Liver (tissue), 9 donors: ENCODE measurements around the gene CSNK1G1. TPM values are rescaled to one million over a fixed set of nuclear protein-coding genes. Genes with fewer than 3 reads are reported as not detected.

ENCODE experiments used
- DNase-seq: peaks from one replicate; pipeline ENCODE4 v3.0.0-alpha.2; 2017; ENCODE audit warnings: low spot score
- H3K27ac ChIP-seq, 2 donors: one replicate each; pipeline ENCODE4 v1.7.0; 2013; ENCODE audit warnings: inconsistent platforms in 2 of 2, low read length in 2 of 2, control low read depth in 1 of 2, low read depth in 1 of 2, mild to moderate bottlenecking in 1 of 2
- H3K27me3 ChIP-seq, 4 donors: one replicate each; pipeline versions ENCODE4 v1.6.1 to v1.7.0; 2013; ENCODE audit warnings: low read length in 3 of 4, inconsistent platforms in 1 of 4, mild to moderate bottlenecking in 1 of 4, moderate library complexity in 1 of 4; ENCODE audit not compliant: control insufficient read depth in 4 of 4, insufficient read depth in 4 of 4
- H3K36me3 ChIP-seq, 4 donors: one replicate each; pipeline versions ENCODE4 v1.6.1 to v1.7.0; 2013; ENCODE audit warnings: low read length in 3 of 4, mild to moderate bottlenecking in 3 of 4, low read depth in 1 of 4, moderate library complexity in 1 of 4; ENCODE audit not compliant: control insufficient read depth in 4 of 4, insufficient read depth in 3 of 4
- H3K4me1 ChIP-seq, 4 donors: one replicate each; pipeline versions ENCODE4 v1.6.1 to v1.7.0; 2013; ENCODE audit warnings: low read length in 3 of 4, mild to moderate bottlenecking in 3 of 4, moderate library complexity in 1 of 4; ENCODE audit not compliant: control insufficient read depth in 4 of 4, insufficient read depth in 4 of 4
- H3K4me3 ChIP-seq, 3 donors: one replicate each; pipeline versions ENCODE4 v1.6.1 to v1.7.0; 2013; ENCODE audit warnings: low read length in 3 of 3, control low read depth in 1 of 3, low read depth in 1 of 3, mild to moderate bottlenecking in 1 of 3
- H3K9ac ChIP-seq, 2 donors: one replicate each; pipeline ENCODE4 v1.7.0; 2013; ENCODE audit warnings: low read length in 2 of 2, mild to moderate bottlenecking in 2 of 2, moderate library complexity in 2 of 2, control low read depth in 1 of 2, low read depth in 1 of 2
- H3K9me3 ChIP-seq, 4 donors: one replicate each; pipeline versions ENCODE4 v1.6.1 to v1.7.0; 2013; ENCODE audit warnings: low read length in 3 of 4; ENCODE audit not compliant: control insufficient read depth in 4 of 4
- EGR1 ChIP-seq, 2 donors: IDR thresholded peaks; 2 replicates each; pipeline ENCODE4 v1.6.1; 2016 to 2018; ENCODE audit warnings: antibody characterized with exemption in 2 of 2, low read depth in 2 of 2
- FOXA1 ChIP-seq: IDR thresholded peaks from 2 replicates; pipeline ENCODE4 v1.6.1; 2016; ENCODE audit warnings: antibody characterized with exemption
- FOXA2 ChIP-seq: IDR thresholded peaks from 2 replicates; pipeline ENCODE4 v1.6.1; 2016; ENCODE audit warnings: antibody characterized with exemption
- GABPA ChIP-seq, 2 donors: IDR thresholded peaks in 1 of 2; conservative IDR thresholded peaks in 1 of 2; 2 replicates each; pipeline ENCODE4 v1.6.1; 2016; ENCODE audit warnings: antibody characterized with exemption in 2 of 2, mild to moderate bottlenecking in 1 of 2, moderate library complexity in 1 of 2
- HNF4A ChIP-seq, 2 donors: conservative IDR thresholded peaks; 2 replicates each; pipeline ENCODE4 v1.6.1; 2016; ENCODE audit warnings: antibody characterized with exemption in 2 of 2, mild to moderate bottlenecking in 2 of 2
- HNF4G ChIP-seq: IDR thresholded peaks from 2 replicates; pipeline ENCODE4 v1.6.1; 2016; ENCODE audit warnings: antibody characterized with exemption
- JUND ChIP-seq, 2 donors: IDR thresholded peaks; 2 replicates each; pipeline ENCODE4 v1.6.1; 2016; ENCODE audit warnings: antibody characterized with exemption in 2 of 2
- NR2F2 ChIP-seq: IDR thresholded peaks from 2 replicates; pipeline ENCODE4 v1.6.1; 2016; ENCODE audit warnings: antibody characterized with exemption
- RAD21 ChIP-seq, 2 donors: IDR thresholded peaks; 2 replicates each; pipeline ENCODE4 v1.6.1; 2016; ENCODE audit warnings: antibody characterized with exemption in 2 of 2, mild to moderate bottlenecking in 2 of 2
- RXRA ChIP-seq, 2 donors: IDR thresholded peaks; 2 replicates each; pipeline ENCODE4 v1.6.1; 2017 to 2018; ENCODE audit warnings: antibody characterized with exemption in 2 of 2, mild to moderate bottlenecking in 1 of 2
- SP1 ChIP-seq: IDR thresholded peaks from 2 replicates; pipeline ENCODE4 v1.6.1; 2018; ENCODE audit warnings: antibody characterized with exemption, mild to moderate bottlenecking
- TAF1 ChIP-seq: conservative IDR thresholded peaks from 2 replicates; pipeline ENCODE4 v1.6.1; 2016; ENCODE audit warnings: antibody characterized with exemption, mild to moderate bottlenecking
- YY1 ChIP-seq: IDR thresholded peaks from 2 replicates; pipeline ENCODE4 v1.6.1; 2016; ENCODE audit warnings: antibody characterized with exemption, mild to moderate bottlenecking
- WGBS: extraction: QIAGEN DNeasy Blood & Tissue Kit; methylation state at CpG from one replicate; pipeline ENCODE4 v1.1.7; 2013; 5-methylcytosine and 5-hydroxymethylcytosine counted together
- polyA plus RNA-seq, 2 donors: library from polyadenylated mRNA; stranded (reverse) in 1 of 2; unstranded in 1 of 2; fragments of 200-250 nt in 1 of 2; fragments of >200 nt in 1 of 2; fragmentation: Nextera tagmentation in 1 of 2; extraction: Ambion mirVana in 1 of 2; gene quantifications; one replicate each; pipeline versions ENCODE4 v1.2.1 to v1.2.3, GENCODE V29; 2013 to 2015
- total RNA-seq, 2 donors: library from RNA; depleted of rRNA; stranded (reverse); fragments of >200 nt; gene quantifications; one replicate each; pipeline ENCODE4 v1.2.3, GENCODE V29; 2014
- TF ChIP-seq, protein P1 (sequence below): IDR thresholded peaks from 2 replicates; pipeline ENCODE4 v1.6.1; 2016; ENCODE audit warnings: antibody characterized with exemption
- TF ChIP-seq, protein P2 (sequence below): fragments of 150-350 bp; IDR thresholded peaks from 2 replicates; pipeline ENCODE4 v1.5.1; 2017; ENCODE audit warnings: improper control_type of control experiment, low read depth, low read length; ENCODE audit not compliant: missing input control
- TF ChIP-seq, protein P3 (sequence below): IDR thresholded peaks from 2 replicates; pipeline ENCODE4 v1.6.1; 2016; ENCODE audit warnings: antibody characterized with exemption
- TF ChIP-seq, protein P4 (sequence below): IDR thresholded peaks from 2 replicates; pipeline ENCODE4 v1.6.1; 2016; ENCODE audit warnings: antibody characterized with exemption, mild to moderate bottlenecking
- TF ChIP-seq, protein P5 (sequence below): IDR thresholded peaks from 2 replicates; pipeline ENCODE4 v1.6.1; 2016; ENCODE audit warnings: antibody characterized with exemption
- donor health status: healthy.
- donor health status: healthy.
- donor health status: healthy.
- donor health status: healthy.
- donor health status: healthy.

CSNK1G1 gene
- total and polyA plus RNA-seq, 4 donors = 1.7 to 9.1 (median 5.8) TPM

DNA sequence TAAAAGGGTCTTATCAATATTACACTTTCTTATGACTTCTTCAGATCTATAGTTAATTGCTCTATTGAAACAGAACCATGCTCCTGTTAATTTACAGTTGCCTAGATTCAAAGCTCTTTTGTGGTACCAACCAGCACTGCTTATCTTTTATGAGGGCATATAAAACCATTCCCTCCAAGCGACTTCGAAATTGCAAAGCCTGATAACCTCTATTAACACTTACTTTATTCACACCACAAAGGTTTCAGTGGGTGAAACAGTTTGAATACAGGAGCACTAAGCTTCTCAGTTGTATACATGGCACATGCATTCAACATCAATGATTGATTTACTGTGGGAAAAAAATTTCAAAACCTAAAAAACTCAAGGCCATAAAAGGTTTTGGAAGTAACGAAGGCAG, 118.3 kb downstream of the CSNK1G1 start:
- no peaks in the 10 kb centered on the region for H3K4me1 ChIP-seq
- no peaks in the 10 kb centered on the region for H3K9me3 ChIP-seq
- H3K9ac ChIP-seq = no peak overlapping the region
- no peaks in the 10 kb centered on the region for H3K36me3 ChIP-seq
- no peak overlapping the region for H3K4me3 ChIP-seq
- H3K27me3 ChIP-seq = no peaks in the 10 kb centered on the region
- H3K27ac ChIP-seq = no peak overlapping the region
- no peak for TF ChIP-seq JUND (IDR thresholded peaks at IDR 0.05)
- no peak for TF ChIP-seq HNF4A (conservative IDR thresholded peaks at IDR 0.05)
- TF ChIP-seq NR2F2 = no peak
- no peak for TF ChIP-seq RXRA (IDR thresholded peaks at IDR 0.05)
- TF ChIP-seq FOXA1 = no peak
- TF ChIP-seq, protein P1, sequence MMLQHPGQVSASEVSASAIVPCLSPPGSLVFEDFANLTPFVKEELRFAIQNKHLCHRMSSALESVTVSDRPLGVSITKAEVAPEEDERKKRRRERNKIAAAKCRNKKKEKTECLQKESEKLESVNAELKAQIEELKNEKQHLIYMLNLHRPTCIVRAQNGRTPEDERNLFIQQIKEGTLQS = no peak
- TF ChIP-seq TAF1 = no peak
- TF ChIP-seq YY1 = no peak
- no peak for TF ChIP-seq FOXA2
- TF ChIP-seq, protein P2, sequence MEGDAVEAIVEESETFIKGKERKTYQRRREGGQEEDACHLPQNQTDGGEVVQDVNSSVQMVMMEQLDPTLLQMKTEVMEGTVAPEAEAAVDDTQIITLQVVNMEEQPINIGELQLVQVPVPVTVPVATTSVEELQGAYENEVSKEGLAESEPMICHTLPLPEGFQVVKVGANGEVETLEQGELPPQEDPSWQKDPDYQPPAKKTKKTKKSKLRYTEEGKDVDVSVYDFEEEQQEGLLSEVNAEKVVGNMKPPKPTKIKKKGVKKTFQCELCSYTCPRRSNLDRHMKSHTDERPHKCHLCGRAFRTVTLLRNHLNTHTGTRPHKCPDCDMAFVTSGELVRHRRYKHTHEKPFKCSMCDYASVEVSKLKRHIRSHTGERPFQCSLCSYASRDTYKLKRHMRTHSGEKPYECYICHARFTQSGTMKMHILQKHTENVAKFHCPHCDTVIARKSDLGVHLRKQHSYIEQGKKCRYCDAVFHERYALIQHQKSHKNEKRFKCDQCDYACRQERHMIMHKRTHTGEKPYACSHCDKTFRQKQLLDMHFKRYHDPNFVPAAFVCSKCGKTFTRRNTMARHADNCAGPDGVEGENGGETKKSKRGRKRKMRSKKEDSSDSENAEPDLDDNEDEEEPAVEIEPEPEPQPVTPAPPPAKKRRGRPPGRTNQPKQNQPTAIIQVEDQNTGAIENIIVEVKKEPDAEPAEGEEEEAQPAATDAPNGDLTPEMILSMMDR = no peak
- TF ChIP-seq SP1 = no peak
- TF ChIP-seq, protein P3, sequence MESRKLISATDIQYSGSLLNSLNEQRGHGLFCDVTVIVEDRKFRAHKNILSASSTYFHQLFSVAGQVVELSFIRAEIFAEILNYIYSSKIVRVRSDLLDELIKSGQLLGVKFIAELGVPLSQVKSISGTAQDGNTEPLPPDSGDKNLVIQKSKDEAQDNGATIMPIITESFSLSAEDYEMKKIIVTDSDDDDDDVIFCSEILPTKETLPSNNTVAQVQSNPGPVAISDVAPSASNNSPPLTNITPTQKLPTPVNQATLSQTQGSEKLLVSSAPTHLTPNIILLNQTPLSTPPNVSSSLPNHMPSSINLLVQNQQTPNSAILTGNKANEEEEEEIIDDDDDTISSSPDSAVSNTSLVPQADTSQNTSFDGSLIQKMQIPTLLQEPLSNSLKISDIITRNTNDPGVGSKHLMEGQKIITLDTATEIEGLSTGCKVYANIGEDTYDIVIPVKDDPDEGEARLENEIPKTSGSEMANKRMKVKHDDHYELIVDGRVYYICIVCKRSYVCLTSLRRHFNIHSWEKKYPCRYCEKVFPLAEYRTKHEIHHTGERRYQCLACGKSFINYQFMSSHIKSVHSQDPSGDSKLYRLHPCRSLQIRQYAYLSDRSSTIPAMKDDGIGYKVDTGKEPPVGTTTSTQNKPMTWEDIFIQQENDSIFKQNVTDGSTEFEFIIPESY = no peak
- no peak for TF ChIP-seq HNF4G
- TF ChIP-seq EGR1 (IDR thresholded peaks at IDR 0.05; ENCODE audit: low read depth in 2 of 2) = no peak
- TF ChIP-seq RAD21 (IDR thresholded peaks at IDR 0.05) = no peak
- TF ChIP-seq, protein P4, sequence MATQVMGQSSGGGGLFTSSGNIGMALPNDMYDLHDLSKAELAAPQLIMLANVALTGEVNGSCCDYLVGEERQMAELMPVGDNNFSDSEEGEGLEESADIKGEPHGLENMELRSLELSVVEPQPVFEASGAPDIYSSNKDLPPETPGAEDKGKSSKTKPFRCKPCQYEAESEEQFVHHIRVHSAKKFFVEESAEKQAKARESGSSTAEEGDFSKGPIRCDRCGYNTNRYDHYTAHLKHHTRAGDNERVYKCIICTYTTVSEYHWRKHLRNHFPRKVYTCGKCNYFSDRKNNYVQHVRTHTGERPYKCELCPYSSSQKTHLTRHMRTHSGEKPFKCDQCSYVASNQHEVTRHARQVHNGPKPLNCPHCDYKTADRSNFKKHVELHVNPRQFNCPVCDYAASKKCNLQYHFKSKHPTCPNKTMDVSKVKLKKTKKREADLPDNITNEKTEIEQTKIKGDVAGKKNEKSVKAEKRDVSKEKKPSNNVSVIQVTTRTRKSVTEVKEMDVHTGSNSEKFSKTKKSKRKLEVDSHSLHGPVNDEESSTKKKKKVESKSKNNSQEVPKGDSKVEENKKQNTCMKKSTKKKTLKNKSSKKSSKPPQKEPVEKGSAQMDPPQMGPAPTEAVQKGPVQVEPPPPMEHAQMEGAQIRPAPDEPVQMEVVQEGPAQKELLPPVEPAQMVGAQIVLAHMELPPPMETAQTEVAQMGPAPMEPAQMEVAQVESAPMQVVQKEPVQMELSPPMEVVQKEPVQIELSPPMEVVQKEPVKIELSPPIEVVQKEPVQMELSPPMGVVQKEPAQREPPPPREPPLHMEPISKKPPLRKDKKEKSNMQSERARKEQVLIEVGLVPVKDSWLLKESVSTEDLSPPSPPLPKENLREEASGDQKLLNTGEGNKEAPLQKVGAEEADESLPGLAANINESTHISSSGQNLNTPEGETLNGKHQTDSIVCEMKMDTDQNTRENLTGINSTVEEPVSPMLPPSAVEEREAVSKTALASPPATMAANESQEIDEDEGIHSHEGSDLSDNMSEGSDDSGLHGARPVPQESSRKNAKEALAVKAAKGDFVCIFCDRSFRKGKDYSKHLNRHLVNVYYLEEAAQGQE = no peak
- TF ChIP-seq GABPA (IDR thresholded peaks at IDR 0.05 in 1 of 2, conservative IDR thresholded peaks at IDR 0.05 in 1 of 2) = no peak
- TF ChIP-seq, protein P5, sequence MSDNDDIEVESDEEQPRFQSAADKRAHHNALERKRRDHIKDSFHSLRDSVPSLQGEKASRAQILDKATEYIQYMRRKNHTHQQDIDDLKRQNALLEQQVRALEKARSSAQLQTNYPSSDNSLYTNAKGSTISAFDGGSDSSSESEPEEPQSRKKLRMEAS = no peak
- DNase-seq = no peak
- 88% methylated on average over 3 of the region's 3 CpGs for WGBS
